ENCODE results near the gene PLEKHA7.
A peak's percentile ranks its signal among the peaks of the same experiment; 100 is the strongest.
"Not testable (repeated sequence)": the region's sequence is repeated elsewhere in the genome, so short reads cannot be mapped to it uniquely, and the experiment has no call there.

The PLEKHA7 gene

GRCh38 chr11:16966930-16967671, 47.1 kb downstream of the PLEKHA7 start:
- H3K79me1 ChIP-seq (replicated peaks; ENCODE audit: low read length, poor library complexity, severe bottlenecking) = peaks cover 5% of the 10 kb centered on the region
- no peak overlapping the region for H2BK12ac ChIP-seq (ENCODE audit: low read length in 2 of 2)
- no peak overlapping the region for H2BK120ac ChIP-seq (ENCODE audit: low read depth, low read length)
- no peak for DNase-seq
- H3K18ac ChIP-seq (ENCODE audit: low read depth in 1 of 2, low read length in 2 of 2) = no peak overlapping the region
- H3K9ac ChIP-seq (ENCODE audit: low read length) = no peak overlapping the region
- H2BK5ac ChIP-seq (ENCODE audit: low read depth, low read length, poor library complexity, severe bottlenecking) = no peak overlapping the region
- no peaks in the 10 kb centered on the region for H3K9me3 ChIP-seq (ENCODE audit: control insufficient read depth, low read length)
- peak overlapping the region; percentile 81 for H3K27ac ChIP-seq (ENCODE audit: low read length, poor library complexity, severe bottlenecking)
- H3K4me2 ChIP-seq (ENCODE audit: low read length, poor library complexity, severe bottlenecking) = peak overlapping the region; percentile 32
- peak overlapping the region; percentile 78 for H2AK5ac ChIP-seq (ENCODE audit: low read length, severe bottlenecking)
- H3K27me3 ChIP-seq (ENCODE audit: control insufficient read depth in 1 of 2, insufficient read depth in 1 of 2, low read length in 2 of 2) = peaks cover 0 to 3% of the 10 kb centered on the region in 2 experiments
- no peak overlapping the region for H4K91ac ChIP-seq (ENCODE audit: low read length)
- peaks cover 19% of the 10 kb centered on the region for H3K4me1 ChIP-seq (ENCODE audit: control insufficient read depth, insufficient read depth, low read depth, low read length)
- H4K8ac ChIP-seq (ENCODE audit: low read length) = no peak overlapping the region
- WGBS = 88% methylated on average over 6 of the region's 6 CpGs
- H3K36me3 ChIP-seq (ENCODE audit: control insufficient read depth in 1 of 2, insufficient read depth in 2 of 2, low read depth in 1 of 2, low read length in 2 of 2) = no peaks in the 10 kb centered on the region
- no peak overlapping the region for H3K4me3 ChIP-seq (ENCODE audit: insufficient read depth in 1 of 2, low read depth in 1 of 2, low read length in 2 of 2)
- no peak overlapping the region for H2BK15ac ChIP-seq (ENCODE audit: low read depth, poor library complexity, severe bottlenecking)
- no peak overlapping the region for H3K4ac ChIP-seq (ENCODE audit: low read depth in 1 of 2, low read length in 2 of 2)
- no peak overlapping the region for H3K23ac ChIP-seq (ENCODE audit: low read length in 2 of 2)
- H2AFZ ChIP-seq (ENCODE audit: low read depth, low read length) = no peak overlapping the region
- no peak overlapping the region for H3K14ac ChIP-seq (ENCODE audit: low read length in 2 of 2)

- Histone ChIP-seq H3K9ac (ENCODE audit: low read length) (no peak overlapping the region), H2AFZ (ENCODE audit: low read depth, low read length) (no peak overlapping the region), H3K18ac (ENCODE audit: low read depth in 1 of 2, low read length in 2 of 2) (no peak overlapping the region), H3K14ac (ENCODE audit: low read length in 2 of 2) (no peak overlapping the region), H3K27ac (ENCODE audit: low read length, poor library complexity, severe bottlenecking) (no peak overlapping the region), H3K27me3 (ENCODE audit: control insufficient read depth in 1 of 2, insufficient read depth in 1 of 2, low read length in 2 of 2) (peaks cover 0 to 3% of the 10 kb centered on the region in 2 experiments), H3K4me2 (ENCODE audit: low read length, poor library complexity, severe bottlenecking) (no peak overlapping the region), H3K23ac (ENCODE audit: low read length in 2 of 2) (no peak overlapping the region), H3K9me3 (ENCODE audit: control insufficient read depth, low read length) (no peaks in the 10 kb centered on the region), H2BK120ac (ENCODE audit: low read depth, low read length) (no peak overlapping the region), H3K36me3 (ENCODE audit: control insufficient read depth in 1 of 2, insufficient read depth in 2 of 2, low read depth in 1 of 2, low read length in 2 of 2) (no peaks in the 10 kb centered on the region), H4K8ac (ENCODE audit: low read length) (no peak overlapping the region), H3K4ac (ENCODE audit: low read depth in 1 of 2, low read length in 2 of 2) (no peak overlapping the region), H2BK5ac (ENCODE audit: low read depth, low read length, poor library complexity, severe bottlenecking) (no peak overlapping the region), H3K4me1 (ENCODE audit: control insufficient read depth, insufficient read depth, low read depth, low read length) (peaks cover 26% of the 10 kb centered on the region), H4K91ac (ENCODE audit: low read length) (no peak overlapping the region), H2AK5ac (ENCODE audit: low read length, severe bottlenecking) (no peak overlapping the region), H2BK15ac (ENCODE audit: low read depth, poor library complexity, severe bottlenecking) (no peak overlapping the region), H3K4me3 (ENCODE audit: insufficient read depth in 1 of 2, low read depth in 1 of 2, low read length in 2 of 2) (no peak overlapping the region), H2BK12ac (ENCODE audit: low read length in 2 of 2) (no peak overlapping the region), H3K79me1 (replicated peaks; ENCODE audit: low read length, poor library complexity, severe bottlenecking) (peaks cover 10% of the 10 kb centered on the region)
- WGBS = 83% methylated on average over 3 of the region's 3 CpGs
- no peak for DNase-seq
Measured at GRCh38 chr11:16964501-16964900, 49.7 kb downstream of the PLEKHA7 start.

GRCh38 chr11:16963316-16963876, 50.8 kb downstream of the PLEKHA7 start:
- Histone ChIP-seq H2AFZ (ENCODE audit: low read depth, low read length) (no peak overlapping the region), H2BK12ac (ENCODE audit: low read length in 2 of 2) (no peak overlapping the region), H3K9ac (ENCODE audit: low read length) (no peak overlapping the region), H3K14ac (ENCODE audit: low read length in 2 of 2) (no peak overlapping the region), H4K8ac (ENCODE audit: low read length) (no peak overlapping the region), H3K79me1 (replicated peaks; ENCODE audit: low read length, poor library complexity, severe bottlenecking) (peaks cover 10% of the 10 kb centered on the region), H2BK5ac (ENCODE audit: low read depth, low read length, poor library complexity, severe bottlenecking) (no peak overlapping the region), H3K27ac (ENCODE audit: low read length, poor library complexity, severe bottlenecking) (no peak overlapping the region), H2BK15ac (ENCODE audit: low read depth, poor library complexity, severe bottlenecking) (no peak overlapping the region), H3K27me3 (ENCODE audit: control insufficient read depth in 1 of 2, insufficient read depth in 1 of 2, low read length in 2 of 2) (peaks cover 0 to 3% of the 10 kb centered on the region in 2 experiments), H3K36me3 (ENCODE audit: control insufficient read depth in 1 of 2, insufficient read depth in 2 of 2, low read depth in 1 of 2, low read length in 2 of 2) (no peaks in the 10 kb centered on the region), H3K9me3 (ENCODE audit: control insufficient read depth, low read length) (no peaks in the 10 kb centered on the region), H3K4me3 (ENCODE audit: insufficient read depth in 1 of 2, low read depth in 1 of 2, low read length in 2 of 2) (no peak overlapping the region), H3K4me1 (ENCODE audit: control insufficient read depth, insufficient read depth, low read depth, low read length) (peaks cover 26% of the 10 kb centered on the region), H3K18ac (ENCODE audit: low read depth in 1 of 2, low read length in 2 of 2) (no peak overlapping the region), H2BK120ac (ENCODE audit: low read depth, low read length) (no peak overlapping the region), H3K4me2 (ENCODE audit: low read length, poor library complexity, severe bottlenecking) (no peak overlapping the region), H2AK5ac (ENCODE audit: low read length, severe bottlenecking) (peak overlapping the region; percentile 20), H3K4ac (ENCODE audit: low read depth in 1 of 2, low read length in 2 of 2) (no peak overlapping the region), H4K91ac (ENCODE audit: low read length) (no peak overlapping the region), H3K23ac (ENCODE audit: low read length in 2 of 2) (no peak overlapping the region)
- WGBS = 39% methylated on average over 3 of the region's 3 CpGs
- DNase-seq = no peak

GRCh38 chr11:16962589-16962988, 51.6 kb downstream of the PLEKHA7 start:
- H4K8ac ChIP-seq (ENCODE audit: low read length); H4K91ac ChIP-seq (ENCODE audit: low read length); H3K9ac ChIP-seq (ENCODE audit: low read length); H3K36me3 ChIP-seq (ENCODE audit: control insufficient read depth in 1 of 2, insufficient read depth in 2 of 2, low read depth in 1 of 2, low read length in 2 of 2); H2AK5ac ChIP-seq (ENCODE audit: low read length, severe bottlenecking); H2BK5ac ChIP-seq (ENCODE audit: low read depth, low read length, poor library complexity, severe bottlenecking); H3K4me2 ChIP-seq (ENCODE audit: low read length, poor library complexity, severe bottlenecking); H3K27ac ChIP-seq (ENCODE audit: low read length, poor library complexity, severe bottlenecking); H2AFZ ChIP-seq (ENCODE audit: low read depth, low read length); H3K23ac ChIP-seq (ENCODE audit: low read length in 2 of 2); H2BK120ac ChIP-seq (ENCODE audit: low read depth, low read length); H2BK15ac ChIP-seq (ENCODE audit: low read depth, poor library complexity, severe bottlenecking); H2BK12ac ChIP-seq (ENCODE audit: low read length in 2 of 2); H3K14ac ChIP-seq (ENCODE audit: low read length in 2 of 2); H3K27me3 ChIP-seq (ENCODE audit: control insufficient read depth in 1 of 2, insufficient read depth in 1 of 2, low read length in 2 of 2); DNase-seq; H3K9me3 ChIP-seq (ENCODE audit: control insufficient read depth, low read length); H3K79me1 ChIP-seq (replicated peaks; ENCODE audit: low read length, poor library complexity, severe bottlenecking); H3K18ac ChIP-seq (ENCODE audit: low read depth in 1 of 2, low read length in 2 of 2); H3K4ac ChIP-seq (ENCODE audit: low read depth in 1 of 2, low read length in 2 of 2); H3K4me3 ChIP-seq (ENCODE audit: insufficient read depth in 1 of 2, low read depth in 1 of 2, low read length in 2 of 2): not testable (repeated sequence)
- peaks cover 19% of the 10 kb centered on the region for H3K4me1 ChIP-seq (ENCODE audit: control insufficient read depth, insufficient read depth, low read depth, low read length)
